22Rv1 (cell line): ENCODE data around the gene EAPP.

Experiments
- H3K27ac ChIP-seq: fragments of 450-650 bp; 2 replicates; pipeline ENCODE4 v1.5.1; 2017
- CTCF ChIP-seq: fragments of 450-650 bp; IDR thresholded peaks from 2 replicates; pipeline ENCODE4 v1.5.1; 2017; ENCODE audit warnings: mild to moderate bottlenecking
- ZFX ChIP-seq: fragments of 450-650 bp; IDR thresholded peaks from 2 replicates; pipeline ENCODE4 v1.6.1; 2017; ENCODE audit warnings: antibody characterized with exemption, borderline replicate concordance

Gene EAPP

DNA sequence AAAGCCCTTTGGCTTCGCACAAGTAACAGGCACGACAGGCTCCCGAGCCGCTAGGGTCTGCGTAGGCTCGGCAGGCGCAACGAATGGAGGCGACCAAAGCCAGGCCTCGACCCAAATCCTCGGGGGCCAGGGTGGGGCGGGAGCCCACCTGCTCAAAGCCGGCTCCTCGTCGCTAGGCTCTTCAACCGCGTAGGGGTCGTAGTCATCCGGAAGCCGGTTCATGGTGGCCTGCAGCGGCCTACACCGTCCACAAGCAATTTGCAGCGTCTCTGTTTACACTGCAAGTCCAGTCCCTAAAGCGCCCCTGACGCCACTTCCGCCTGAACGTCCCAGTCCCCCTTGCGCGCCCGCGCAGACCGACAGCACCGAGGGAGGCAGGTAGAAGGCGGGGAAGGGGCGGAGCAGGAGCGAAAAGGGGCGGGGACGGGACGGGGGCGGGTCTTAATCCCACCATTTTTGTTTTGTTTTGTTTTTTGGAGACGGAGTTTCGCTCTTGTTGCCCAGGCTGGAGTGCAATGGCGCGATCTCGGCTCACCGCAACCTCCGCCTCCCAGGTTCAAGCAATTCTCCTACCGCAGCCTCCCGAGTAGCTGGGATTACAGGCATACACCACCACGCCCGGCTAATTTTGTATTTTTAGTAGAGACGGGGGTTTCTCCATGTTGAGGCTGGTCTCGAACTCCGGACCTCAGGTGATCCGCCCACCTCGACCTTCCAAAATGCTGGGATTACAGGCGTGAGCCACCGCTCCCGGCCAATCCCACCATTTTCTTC is at the start of gene EAPP:
Gene EAPP (minus strand): TSS at position 295 of the 774 bp plus-strand sequence. CDS start 73 bp downstream, at position 222.
- H3K27ac ChIP-seq: peak within 1 kb of the TSS; percentile 73
- TF ChIP-seq ZFX (no peak), CTCF (no peak)

DNA sequence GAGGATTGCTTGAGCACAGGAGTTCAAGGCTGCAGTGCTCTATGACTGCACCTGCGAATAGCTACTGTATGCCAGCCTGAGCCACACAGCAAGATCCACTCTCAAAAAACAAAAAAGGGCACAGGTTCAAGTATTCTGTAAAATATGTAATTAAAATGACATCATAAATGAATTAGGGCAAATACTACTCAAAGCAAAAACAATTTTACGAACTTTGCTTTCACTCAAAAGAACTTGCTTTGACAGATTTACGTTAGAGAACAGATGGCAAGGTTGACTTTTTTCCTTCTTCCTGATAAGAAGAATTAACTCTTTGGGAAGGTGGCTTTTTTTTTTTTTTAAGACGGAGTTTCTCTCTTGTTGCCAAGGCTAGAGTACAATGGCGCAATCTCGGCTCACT is 44.0 kb upstream of the EAPP start:
- H3K27ac ChIP-seq: no peak overlapping the region
- TF ChIP-seq CTCF (no peak), ZFX (no peak)

- TF ChIP-seq CTCF (no peak), ZFX (no peak)
- no peak overlapping the region for H3K27ac ChIP-seq
Observed at GRCh38 chr14:34582117-34582680, 42.7 kb upstream of the EAPP start.

GRCh38 chr14:34580381-34580780 is 40.9 kb upstream of the EAPP start:
- H3K27ac ChIP-seq: no peak overlapping the region
- no peak for TF ChIP-seq ZFX
- TF ChIP-seq CTCF: no peak

DNA sequence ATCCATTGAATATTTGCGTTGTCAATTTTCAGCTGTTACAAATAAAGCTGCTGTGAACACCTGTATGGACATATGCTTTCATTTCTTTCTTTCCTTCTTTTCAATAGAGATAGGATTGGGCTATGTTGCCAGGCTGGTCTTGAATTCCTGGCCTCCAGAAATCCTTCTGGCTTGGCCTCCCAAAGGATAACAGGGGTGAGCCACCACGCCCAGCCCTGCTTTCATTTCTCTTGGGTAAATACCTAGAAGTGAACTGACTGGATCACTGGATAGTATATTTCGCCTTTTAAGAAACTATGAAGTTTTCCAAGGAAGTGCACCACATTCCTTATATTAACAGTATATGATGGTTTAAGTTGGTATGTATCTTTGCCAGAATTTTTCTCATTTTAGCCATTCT is 32.3 kb upstream of the EAPP start:
- TF ChIP-seq CTCF: no peak
- no peak for TF ChIP-seq ZFX

DNA sequence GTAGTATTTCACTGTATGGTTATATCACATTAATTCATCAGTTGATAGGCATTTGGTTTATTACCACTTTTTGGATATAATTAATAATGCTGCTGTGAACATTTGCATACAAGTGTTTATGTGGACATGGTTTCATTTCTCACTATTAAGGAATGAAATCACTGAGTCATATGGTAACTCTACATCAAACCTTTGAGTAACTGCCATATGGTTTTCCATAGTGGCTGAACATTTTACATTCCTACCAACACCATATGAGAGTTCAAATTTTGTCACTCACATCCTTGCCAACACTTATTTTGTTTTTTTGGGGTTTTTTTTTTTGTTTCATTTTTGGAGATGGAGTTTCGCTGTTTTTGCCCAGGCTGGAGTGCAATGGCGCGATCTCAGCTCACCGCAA is 30.2 kb upstream of the EAPP start:
- TF ChIP-seq CTCF (no peak), ZFX (no peak)
- no peak overlapping the region for H3K27ac ChIP-seq

More for the DNA sequence above, 32.3 kb upstream of the EAPP start:
- no peak overlapping the region for H3K27ac ChIP-seq

DNA sequence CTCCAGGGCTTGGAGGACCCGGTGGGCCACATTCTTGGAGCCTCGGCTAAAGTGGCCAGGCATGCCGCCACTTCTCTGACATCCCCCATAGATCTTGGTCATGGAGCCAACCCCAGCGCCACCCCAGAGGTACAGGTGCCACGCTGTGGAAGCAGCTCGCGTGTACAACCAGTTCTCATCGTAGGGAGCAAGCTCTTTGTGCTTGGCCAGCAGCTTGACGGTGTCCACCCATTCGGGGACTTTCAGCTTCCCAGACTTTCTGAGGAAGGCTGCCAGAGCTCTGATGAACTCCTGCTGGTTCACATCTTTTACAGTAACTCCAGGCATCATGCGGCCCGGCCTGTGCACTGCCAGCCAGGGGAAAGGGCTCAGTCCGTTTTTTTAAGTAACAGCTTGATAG is 29.3 kb upstream of the EAPP start:
- no peak for TF ChIP-seq ZFX
- no peak for TF ChIP-seq CTCF
- H3K27ac ChIP-seq: no peak overlapping the region
